ENCODE results near the gene SPATA21.

DNA sequence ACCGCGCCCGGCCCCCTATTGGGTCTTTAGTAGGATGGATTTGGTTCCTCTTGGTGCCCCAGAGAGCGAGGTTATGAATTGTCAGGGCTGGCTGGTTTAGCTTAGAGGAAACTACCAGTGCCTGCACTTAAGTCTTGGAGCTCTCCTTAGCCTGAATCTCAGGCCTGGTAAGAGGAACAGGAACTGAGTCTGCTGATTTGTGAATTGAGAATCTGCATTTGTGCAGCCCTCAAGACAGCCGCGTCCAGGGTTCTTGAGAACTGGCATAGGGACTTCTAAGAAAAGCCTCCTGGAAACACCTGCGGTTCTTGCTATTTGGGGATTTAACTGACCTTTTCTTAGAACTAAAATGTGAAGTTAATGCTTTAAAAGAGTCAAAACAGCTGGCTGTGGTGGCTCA, 5.0 kb upstream of the SPATA21 start:
- TF ChIP-seq, protein P1, sequence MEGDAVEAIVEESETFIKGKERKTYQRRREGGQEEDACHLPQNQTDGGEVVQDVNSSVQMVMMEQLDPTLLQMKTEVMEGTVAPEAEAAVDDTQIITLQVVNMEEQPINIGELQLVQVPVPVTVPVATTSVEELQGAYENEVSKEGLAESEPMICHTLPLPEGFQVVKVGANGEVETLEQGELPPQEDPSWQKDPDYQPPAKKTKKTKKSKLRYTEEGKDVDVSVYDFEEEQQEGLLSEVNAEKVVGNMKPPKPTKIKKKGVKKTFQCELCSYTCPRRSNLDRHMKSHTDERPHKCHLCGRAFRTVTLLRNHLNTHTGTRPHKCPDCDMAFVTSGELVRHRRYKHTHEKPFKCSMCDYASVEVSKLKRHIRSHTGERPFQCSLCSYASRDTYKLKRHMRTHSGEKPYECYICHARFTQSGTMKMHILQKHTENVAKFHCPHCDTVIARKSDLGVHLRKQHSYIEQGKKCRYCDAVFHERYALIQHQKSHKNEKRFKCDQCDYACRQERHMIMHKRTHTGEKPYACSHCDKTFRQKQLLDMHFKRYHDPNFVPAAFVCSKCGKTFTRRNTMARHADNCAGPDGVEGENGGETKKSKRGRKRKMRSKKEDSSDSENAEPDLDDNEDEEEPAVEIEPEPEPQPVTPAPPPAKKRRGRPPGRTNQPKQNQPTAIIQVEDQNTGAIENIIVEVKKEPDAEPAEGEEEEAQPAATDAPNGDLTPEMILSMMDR (IDR thresholded peaks at IDR 0.05; ENCODE audit: borderline replicate concordance, extremely low read depth, low read length, poor library complexity, severe bottlenecking): no peak
- TF ChIP-seq EZH2 (IDR thresholded peaks at IDR 0.05; ENCODE audit: borderline replicate concordance, low read depth, low read length, severe bottlenecking): no peak

Data from DND-41 (cell line).